H1 (cell line): Measurements from ENCODE around the gene PCDHA1. TPM values are rescaled to one million over a fixed set of nuclear protein-coding genes. Genes with fewer than 3 reads are reported as not detected.

Experiments
- CTCF ChIA-PET: fragments of 300-600 bp; sonication (Branson Sonifier 250); formaldehyde crosslinking; loops from one replicate; lab custom pipeline; 2021; ENCODE audit not compliant: partially characterized antibody; lab: Charles Lee
- POLR2A ChIA-PET: fragments of 300-600 bp; sonication (Branson Sonifier 250); formaldehyde crosslinking; loops from one replicate; lab custom pipeline; 2021; ENCODE audit warnings: inconsistent platforms; ENCODE audit not compliant: partially characterized antibody; lab: Charles Lee
- DNase-seq, 2 experiments: peaks; one replicate each; pipeline versions ENCODE4 v3.0.0 to v3.0.0-alpha.2; 2010 to 2022; ENCODE audit warnings: low spot score in 2 of 2, low read depth in 1 of 2, mixed read lengths in 1 of 2
- FAIRE-seq: peaks from 2 replicates; lab custom pipeline; 2011; peaks lifted over from hg19 to GRCh38; lab: Jason Lieb, UNC
- H2AFZ ChIP-seq: 2 replicates; pipeline ENCODE4 v1.8.1; 2012; ENCODE audit warnings: low read length, inconsistent platforms
- H2AK5ac ChIP-seq: 2 replicates; pipeline ENCODE4 v1.6.1; 2013; ENCODE audit warnings: low read depth, low read length
- H2BK120ac ChIP-seq: replicated peaks from 2 replicates; pipeline ENCODE3; 2013; ENCODE audit warnings: low read depth, low read length, inconsistent platforms
- H2BK12ac ChIP-seq: 2 replicates; pipeline ENCODE4 v1.6.1; 2013; ENCODE audit warnings: low read depth, low read length
- H2BK15ac ChIP-seq: 2 replicates; pipeline ENCODE4 v1.6.1; 2013; ENCODE audit warnings: low read length
- H2BK20ac ChIP-seq: 2 replicates; pipeline ENCODE4 v1.6.1; 2013; ENCODE audit warnings: low read length
- H2BK5ac ChIP-seq: 2 replicates; pipeline ENCODE4 v1.6.1; 2013; ENCODE audit warnings: low read depth, low read length
- H3K14ac ChIP-seq: 2 replicates; pipeline ENCODE4 v1.6.1; 2013; ENCODE audit warnings: inconsistent platforms; ENCODE audit not compliant: insufficient read length
- H3K18ac ChIP-seq: 2 replicates; pipeline ENCODE4 v1.6.1; 2013; ENCODE audit warnings: low read length; ENCODE audit errors: extremely low read depth
- H3K23ac ChIP-seq: 2 replicates; pipeline ENCODE4 v1.6.1; 2013; ENCODE audit warnings: inconsistent platforms; ENCODE audit not compliant: insufficient read length
- H3K23me2 ChIP-seq: 2 replicates; pipeline ENCODE4 v1.6.1; 2013; ENCODE audit warnings: low read depth, low read length
- H3K27ac ChIP-seq: 2 replicates; pipeline ENCODE4 v1.6.1; 2011; ENCODE audit warnings: low read depth, low read length, inconsistent platforms
- H3K27me3 ChIP-seq, 4 experiments: replicated peaks in 1 of 4; 1 replicate in 1 of 4; 2 replicates in 3 of 4; pipeline versions ENCODE4 v1.6.1 to v1.8.1; 2011 to 2013; ENCODE audit warnings: low read length in 3 of 4, mild to moderate bottlenecking in 3 of 4, inconsistent platforms in 2 of 4, mixed read lengths in 2 of 4, moderate library complexity in 1 of 4; ENCODE audit not compliant: control insufficient read depth in 3 of 4, insufficient read depth in 3 of 4; ENCODE audit errors: extremely low read depth in 1 of 4
- H3K36me3 ChIP-seq, 4 experiments: 2 replicates each; pipeline versions ENCODE4 v1.6.1 to v1.8.1; 2011 to 2013; ENCODE audit warnings: mild to moderate bottlenecking in 4 of 4, low read length in 3 of 4, moderate library complexity in 2 of 4, control low read depth in 1 of 4, inconsistent platforms in 1 of 4; ENCODE audit not compliant: insufficient read depth in 4 of 4, control insufficient read depth in 2 of 4
- H3K4ac ChIP-seq: replicated peaks from 2 replicates; pipeline ENCODE3; 2013; ENCODE audit warnings: low read length, low read depth, mixed read lengths, inconsistent platforms; ENCODE audit not compliant: insufficient read length
- H3K4me1 ChIP-seq, 4 experiments: replicated peaks in 1 of 4; 1 replicate in 1 of 4; 2 replicates in 3 of 4; pipeline versions ENCODE4 v1.6.1 to v1.8.1; 2011 to 2013; ENCODE audit warnings: low read length in 3 of 4, inconsistent platforms in 2 of 4, mixed read lengths in 1 of 4; ENCODE audit not compliant: insufficient read depth in 4 of 4, control insufficient read depth in 3 of 4
- H3K4me2 ChIP-seq, 2 experiments: 2 replicates each; pipeline versions ENCODE4 v1.6.1 to v1.8.1; 2011 to 2013; ENCODE audit warnings: low read depth in 2 of 2, low read length in 2 of 2, control low read depth in 1 of 2, inconsistent platforms in 1 of 2, mild to moderate bottlenecking in 1 of 2; ENCODE audit not compliant: insufficient read depth in 1 of 2
- H3K4me3 ChIP-seq, 4 experiments: fragments of 200-600, 300-600 bp in 1 of 4; sonication (generic), shearing (Covaris generic), sonication (Bioruptor Twin) in 1 of 4; 2 replicates each; pipeline versions ENCODE4 v1.5.1 to v1.8.1; 2011 to 2016; ENCODE audit warnings: low read length in 4 of 4, low read depth in 3 of 4, control low read depth in 2 of 4, inconsistent platforms in 2 of 4, mild to moderate bottlenecking in 2 of 4, mixed read lengths in 1 of 4, moderate library complexity in 1 of 4; ENCODE audit not compliant: insufficient read depth in 2 of 4; ENCODE audit errors: extremely low read depth in 1 of 4
- H3K56ac ChIP-seq: replicated peaks from 2 replicates; pipeline ENCODE3; 2013; ENCODE audit warnings: low read depth, mild to moderate bottlenecking, mixed read lengths, low read length, inconsistent platforms; ENCODE audit not compliant: insufficient read length
- H3K79me1 ChIP-seq: 2 replicates; pipeline ENCODE4 v1.6.1; 2013; ENCODE audit warnings: low read depth, low read length, control low read depth
- H3K79me2 ChIP-seq, 2 experiments: 2 replicates each; pipeline versions ENCODE4 v1.6.1 to v1.8.1; 2012 to 2013; ENCODE audit warnings: low read length in 2 of 2, mild to moderate bottlenecking in 2 of 2, inconsistent platforms in 1 of 2; ENCODE audit not compliant: insufficient read depth in 2 of 2, control insufficient read depth in 1 of 2
- H3K9ac ChIP-seq, 4 experiments: replicated peaks in 1 of 4; 1 replicate in 1 of 4; 2 replicates in 3 of 4; pipeline versions ENCODE4 v1.6.1 to v1.8.1; 2011 to 2013; ENCODE audit warnings: low read depth in 3 of 4, low read length in 3 of 4, control low read depth in 2 of 4, mild to moderate bottlenecking in 2 of 4, moderate library complexity in 2 of 4, inconsistent platforms in 1 of 4; ENCODE audit errors: extremely low read depth in 1 of 4
- H3K9me3 ChIP-seq, 2 experiments: 2 replicates each; pipeline versions ENCODE4 v1.6.1 to v1.8.1; 2012 to 2013; ENCODE audit warnings: mild to moderate bottlenecking in 2 of 2, moderate library complexity in 2 of 2, control low read depth in 1 of 2, inconsistent platforms in 1 of 2, low read depth in 1 of 2, low read length in 1 of 2, mixed read lengths in 1 of 2; ENCODE audit not compliant: insufficient read depth in 2 of 2
- H4K20me1 ChIP-seq, 2 experiments: replicated peaks in 1 of 2; 2 replicates each; pipeline versions ENCODE3 to v1.8.1; 2011 to 2013; ENCODE audit warnings: inconsistent platforms in 2 of 2, low read length in 2 of 2, mild to moderate bottlenecking in 1 of 2; ENCODE audit not compliant: insufficient read depth in 2 of 2, control insufficient read depth in 1 of 2
- H4K5ac ChIP-seq: 2 replicates; pipeline ENCODE4 v1.6.1; 2013; ENCODE audit warnings: low read length, low read depth, mixed read lengths, inconsistent platforms; ENCODE audit not compliant: insufficient read length
- H4K8ac ChIP-seq: 2 replicates; pipeline ENCODE4 v1.8.0; 2013; ENCODE audit warnings: mild to moderate bottlenecking, moderate library complexity, low read length, inconsistent platforms; ENCODE audit not compliant: insufficient read depth; ENCODE audit errors: extremely low read depth
- H4K91ac ChIP-seq: replicated peaks from 2 replicates; pipeline ENCODE3; 2013; ENCODE audit warnings: low read length, mixed read lengths, inconsistent platforms; ENCODE audit not compliant: insufficient read length
- EGR1 ChIP-seq: IDR thresholded peaks from 2 replicates; pipeline ENCODE4 v1.6.1; 2011; ENCODE audit warnings: low read depth, low read length, borderline replicate concordance
- SAP30 ChIP-seq: fragments of 300-600 bp; sonication (generic); IDR thresholded peaks from 2 replicates; pipeline ENCODE4 v1.7.1; 2012; ENCODE audit warnings: low read length, moderate library complexity, mild to moderate bottlenecking, inconsistent platforms; ENCODE audit not compliant: insufficient read depth, insufficient replicate concordance
- SP4 ChIP-seq: IDR thresholded peaks from 2 replicates; pipeline ENCODE4 v1.6.1; 2012; ENCODE audit warnings: low read length, inconsistent platforms
- WGBS, 2 experiments: shearing (Covaris generic) in 1 of 2; methylation state at CpG; one replicate each; pipeline versions ENCODE4 v1.1.6 to v1.1.7; 2013 to 2015; ENCODE audit warnings: low lambda C conversion rate in 2 of 2, mixed read lengths in 2 of 2, inconsistent platforms in 1 of 2, low coverage in 1 of 2, missing lambda C conversion rate in 1 of 2; ENCODE audit not compliant: insufficient replicate concordance in 2 of 2, insufficient coverage in 1 of 2, insufficient read length in 1 of 2; ENCODE audit errors: extremely low coverage in 1 of 2, missing lambda C conversion rate in 1 of 2; 5-methylcytosine and 5-hydroxymethylcytosine counted together
- polyA plus RNA-seq, 7 experiments: library from polyadenylated mRNA; depleted of rRNA in 3 of 7; stranded (reverse) in 5 of 7; unstranded in 2 of 7; fragments of >200 nt in 5 of 7; fragments of 200-250 nt in 2 of 7; gene quantifications; 1 replicate in 5 of 7; 2 replicates in 1 of 7; 4 replicates in 1 of 7; pipeline versions ENCODE4 v1.2.1 to v1.2.3, GENCODE V29; 2011 to 2013; ENCODE audit warnings: missing spikeins in 2 of 7, mixed read lengths in 2 of 7
- total RNA-seq: library from RNA; stranded (reverse); fragmentation: NEBNext Ultra II Directional; extraction: Animal tissue kit (Norgen Biotek cat#: 25700); gene quantifications from 2 replicates; pipeline ENCODE4 v1.2.1, GENCODE V29; 2021

The PCDHA1 gene
- total and polyA plus RNA-seq, 2 of the 8 experiments (the other 6 are each of a cell fraction or from before 2014, with no cell fraction given): 0.23 to 0.50 TPM

DNA sequence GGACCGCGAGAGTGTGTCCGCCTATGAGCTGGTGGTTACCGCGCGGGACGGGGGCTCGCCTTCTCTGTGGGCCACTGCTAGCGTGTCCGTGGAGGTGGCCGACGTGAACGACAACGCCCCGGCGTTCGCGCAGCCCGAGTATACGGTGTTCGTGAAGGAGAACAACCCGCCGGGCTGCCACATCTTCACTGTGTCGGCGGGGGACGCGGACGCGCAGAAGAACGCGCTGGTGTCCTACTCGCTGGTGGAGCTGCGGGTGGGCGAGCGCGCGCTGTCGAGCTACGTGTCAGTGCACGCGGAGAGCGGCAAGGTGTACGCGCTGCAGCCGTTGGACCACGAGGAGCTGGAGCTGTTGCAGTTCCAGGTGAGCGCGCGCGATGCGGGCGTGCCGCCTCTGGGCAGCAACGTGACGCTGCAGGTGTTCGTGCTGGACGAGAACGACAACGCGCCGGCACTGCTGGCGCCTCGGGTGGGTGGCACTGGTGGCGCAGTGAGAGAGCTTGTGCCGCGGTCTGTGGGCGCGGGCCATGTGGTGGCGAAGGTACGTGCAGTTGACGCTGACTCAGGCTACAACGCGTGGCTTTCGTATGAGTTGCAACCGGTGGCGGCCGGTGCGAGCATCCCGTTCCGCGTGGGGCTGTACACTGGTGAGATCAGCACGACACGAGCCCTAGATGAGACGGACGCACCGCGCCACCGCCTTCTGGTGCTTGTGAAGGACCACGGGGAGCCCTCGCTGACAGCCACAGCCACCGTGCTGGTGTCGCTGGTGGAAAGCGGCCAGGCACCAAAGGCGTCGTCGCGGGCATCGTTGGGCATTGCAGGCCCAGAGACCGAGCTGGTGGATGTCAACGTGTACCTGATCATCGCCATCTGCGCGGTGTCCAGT, 49.9 kb downstream of the PCDHA1 start:
- no peak for DNase-seq
- H3K27ac ChIP-seq: no peak overlapping the region
- no peak overlapping the region for H4K5ac ChIP-seq
- H3K36me3 ChIP-seq: peaks cover 0 to 9% (median 0%) of the 10 kb centered on the region in 4 experiments; a peak in 2 of 8 replicates
- no peak overlapping the region for H2BK15ac ChIP-seq
- no peaks in the 10 kb centered on the region for H3K79me1 ChIP-seq
- no peaks in the 10 kb centered on the region for H3K27me3 ChIP-seq
- no peak for FAIRE-seq
- no peak overlapping the region for H2BK120ac ChIP-seq
- no peak overlapping the region for H2BK20ac ChIP-seq
- H3K18ac ChIP-seq: no peak overlapping the region
- no peak overlapping the region for H4K8ac ChIP-seq
- no peaks in the 10 kb centered on the region for H3K4me1 ChIP-seq
- no peak overlapping the region for H3K4ac ChIP-seq
- H3K9ac ChIP-seq: no peak overlapping the region
- H2BK5ac ChIP-seq: no peak overlapping the region
- no peaks in the 10 kb centered on the region for H4K20me1 ChIP-seq
- H3K23ac ChIP-seq: no peak overlapping the region
- H3K56ac ChIP-seq: no peak overlapping the region
- H3K9me3 ChIP-seq: peaks cover 0 to 19% of the 10 kb centered on the region in 2 experiments; a peak in 2 of 4 replicates
- no peak overlapping the region for H2AK5ac ChIP-seq
- no peak overlapping the region for H3K4me2 ChIP-seq
- H3K79me2 ChIP-seq: no peaks in the 10 kb centered on the region
- CTCF ChIA-PET: interaction anchor here (0.6 to 1.8 kb wide), 9 partner anchors 8 to 255 kb away, joined by 3 to 11 read pairs (median 4); partner anchors contain the start of genes PCDHA12, PCDHA4 and PCDHA6
- TF ChIP-seq SAP30: no peak
- no peak for TF ChIP-seq EGR1
- no peak for TF ChIP-seq SP4
- TF ChIP-seq, all 59 proteins: peak for 0
- Histone ChIP-seq H3K14ac (no peak overlapping the region), H4K91ac (no peak overlapping the region), H2AFZ (no peak overlapping the region), H3K4me3 (no peak overlapping the region), H2BK12ac (no peak overlapping the region), H3K23me2 (no peaks in the 10 kb centered on the region)
- WGBS, 2 experiments: 94% methylated on average over 93 of the region's 103 CpGs; no CpG with 5 or more reads in 1 of the 2 experiments
- POLR2A ChIA-PET: interaction anchor here (0.8 to 1.3 kb wide), 2 partner anchors 8 to 29 kb away, joined by 3 to 5 read pairs; partner anchors contain the start of genes PCDHA4 and PCDHA6
